ENCODE data around the gene HMGB2. TPM values are rescaled to one million over a fixed set of nuclear protein-coding genes. Genes with fewer than 3 reads are reported as not detected.
A peak's percentile ranks its signal among the peaks of the same experiment; 100 is the strongest.

Gene HMGB2
- total and polyA plus RNA-seq, 2 of the 8 experiments (the other 6 are each of a cell fraction or from before 2014, with no cell fraction given): 54.7 to 218 TPM

DNA sequence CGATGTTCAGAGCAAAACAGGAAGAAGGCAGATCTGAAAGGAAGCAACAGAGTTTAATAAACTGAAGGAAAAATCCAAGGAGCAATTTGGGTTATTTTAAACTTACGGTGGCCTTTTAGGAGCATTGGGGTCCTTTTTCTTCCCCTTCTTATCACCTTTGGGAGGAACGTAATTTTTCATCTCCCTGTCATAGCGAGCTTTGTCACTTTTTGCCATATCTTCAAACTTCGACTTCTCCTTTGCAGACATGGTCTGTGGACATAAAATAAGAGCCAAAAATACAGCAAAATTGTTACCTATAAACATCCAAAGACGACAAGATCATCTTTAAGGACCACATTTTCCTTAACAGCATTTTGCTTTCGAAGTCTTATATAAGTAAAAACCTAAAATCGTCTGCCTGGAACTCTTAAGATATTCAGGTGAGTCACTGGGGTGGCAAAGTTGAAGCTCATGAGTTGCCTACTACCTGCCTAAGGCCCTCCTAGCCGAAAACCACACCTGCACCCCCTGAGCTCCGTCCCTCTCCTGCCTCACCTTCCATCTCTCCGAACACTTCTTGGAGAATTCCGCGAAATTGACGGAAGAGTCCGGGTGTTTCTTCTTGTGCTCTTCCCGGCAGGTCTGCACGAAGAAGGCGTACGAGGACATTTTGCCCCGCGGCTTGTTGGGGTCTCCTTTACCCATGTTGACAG lies 1.0 kb downstream of the HMGB2 start:
- peak in 1 of 2 experiments; percentile 65; a peak in 1 of 3 replicates for TF ChIP-seq POLR2A (IDR thresholded peaks at IDR 0.05; ENCODE audit: control extremely low read depth in 1 of 2, low read depth in 2 of 2, low read length in 2 of 2)
- TF ChIP-seq, protein P1, sequence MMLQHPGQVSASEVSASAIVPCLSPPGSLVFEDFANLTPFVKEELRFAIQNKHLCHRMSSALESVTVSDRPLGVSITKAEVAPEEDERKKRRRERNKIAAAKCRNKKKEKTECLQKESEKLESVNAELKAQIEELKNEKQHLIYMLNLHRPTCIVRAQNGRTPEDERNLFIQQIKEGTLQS (IDR thresholded peaks at IDR 0.05; ENCODE audit: insufficient read depth, low read depth, low read length): no peak
- peak; percentile 54; the same call in 1 of the 2 replicates for TF ChIP-seq CHD1 (IDR thresholded peaks at IDR 0.05; ENCODE audit: low read depth, low read length)
- peak; percentile 12; the same call in 1 of the 2 replicates for TF ChIP-seq POLR2AphosphoS5 (IDR thresholded peaks at IDR 0.05; ENCODE audit: low read depth, low read length)
- peak; percentile 72 for TF ChIP-seq SAP30 (IDR thresholded peaks at IDR 0.05; ENCODE audit: insufficient read depth, insufficient replicate concordance, low read length)
- peak in 1 of 2 experiments; percentile 33; a peak in 1 of 4 replicates for TF ChIP-seq SIN3A (conservative IDR thresholded peaks at IDR 0.05 in 1 of 2, IDR thresholded peaks at IDR 0.05 in 1 of 2; ENCODE audit: low read depth in 1 of 2, low read length in 2 of 2)
- TF ChIP-seq, protein P2, sequence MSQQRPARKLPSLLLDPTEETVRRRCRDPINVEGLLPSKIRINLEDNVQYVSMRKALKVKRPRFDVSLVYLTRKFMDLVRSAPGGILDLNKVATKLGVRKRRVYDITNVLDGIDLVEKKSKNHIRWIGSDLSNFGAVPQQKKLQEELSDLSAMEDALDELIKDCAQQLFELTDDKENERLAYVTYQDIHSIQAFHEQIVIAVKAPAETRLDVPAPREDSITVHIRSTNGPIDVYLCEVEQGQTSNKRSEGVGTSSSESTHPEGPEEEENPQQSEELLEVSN (IDR thresholded peaks at IDR 0.05): no peak
- H3K36me3 ChIP-seq (ENCODE audit: control insufficient read depth in 2 of 4, insufficient read depth in 4 of 4, low read length in 3 of 4): peaks cover 6 to 51% (median 25%) of the 10 kb centered on the region in 4 experiments; a peak in 7 of 8 replicates
- H2BK120ac ChIP-seq (replicated peaks; ENCODE audit: low read depth, low read length): no peak overlapping the region
- H3K23me2 ChIP-seq (ENCODE audit: low read depth, low read length): peaks cover 3% of the 10 kb centered on the region; the same call in 1 of the 2 replicates
- H2BK12ac ChIP-seq (ENCODE audit: low read depth, low read length): no peak overlapping the region
- no peak overlapping the region for H2BK20ac ChIP-seq (ENCODE audit: low read length)
- H3K23ac ChIP-seq (ENCODE audit: insufficient read length): no peak overlapping the region
- H3K4me3 ChIP-seq (ENCODE audit: extremely low read depth in 1 of 4, insufficient read depth in 2 of 4, low read depth in 3 of 4, low read length in 4 of 4): peak overlapping the region; percentile 73 to 99 (median 94)
- H3K56ac ChIP-seq (replicated peaks; ENCODE audit: insufficient read length, low read depth, low read length): peak overlapping the region; percentile 24
- no peak overlapping the region for H3K18ac ChIP-seq (ENCODE audit: extremely low read depth, low read length)
- H2AFZ ChIP-seq (ENCODE audit: low read length): no peak overlapping the region
- no peaks in the 10 kb centered on the region for H3K27me3 ChIP-seq (replicated peaks in 1 of 4; ENCODE audit: control insufficient read depth in 3 of 4, extremely low read depth in 1 of 4, insufficient read depth in 3 of 4, low read length in 3 of 4)
- POLR2A ChIA-PET (ENCODE audit: partially characterized antibody): interaction anchor here (0.6 to 8.0 kb wide), 18 partner anchors 12 to 1273 kb away, joined by 3 to 123 read pairs (median 4); partner anchors contain the start of genes SAP30 and SCRG1
- peaks cover 2 to 4% of the 10 kb centered on the region in 2 experiments for H4K20me1 ChIP-seq (replicated peaks in 1 of 2; ENCODE audit: control insufficient read depth in 1 of 2, insufficient read depth in 2 of 2, low read length in 2 of 2)
- peak overlapping the region; percentile 100 for H3K27ac ChIP-seq (ENCODE audit: low read depth, low read length)
- no peak overlapping the region for H3K14ac ChIP-seq (ENCODE audit: insufficient read length)
- no peak for DNase-seq (ENCODE audit: low read depth in 1 of 2, low spot score in 2 of 2)
- CTCF ChIA-PET (ENCODE audit: partially characterized antibody): interaction anchor here (0.7 to 3.0 kb wide), 7 partner anchors 15 to 88 kb away, joined by 3 to 12 read pairs (median 3); partner anchors contain the start of gene SAP30
- H3K4me2 ChIP-seq (ENCODE audit: insufficient read depth in 1 of 2, low read depth in 2 of 2, low read length in 2 of 2): peak overlapping the region; percentile 80 to 90
- peaks cover 0 to 3% (median 1%) of the 10 kb centered on the region in 4 experiments; a peak in 4 of 7 replicates for H3K4me1 ChIP-seq (replicated peaks in 1 of 4; ENCODE audit: control insufficient read depth in 3 of 4, insufficient read depth in 4 of 4, low read length in 3 of 4)
- peak overlapping the region; percentile 84; the same call in 1 of the 2 replicates for H4K8ac ChIP-seq (ENCODE audit: extremely low read depth, insufficient read depth, low read length)
- FAIRE-seq: no peak
- H4K91ac ChIP-seq (replicated peaks; ENCODE audit: insufficient read length, low read length): no peak overlapping the region
- 31% methylated on average over 21 of the region's 21 CpGs; no CpG with 5 or more reads in 1 of the 2 experiments for WGBS, 2 experiments (ENCODE audit: extremely low coverage in 1 of 2, insufficient coverage in 1 of 2, insufficient read length in 1 of 2, insufficient replicate concordance in 2 of 2, low coverage in 1 of 2, low lambda C conversion rate in 2 of 2, missing lambda C conversion rate in 1 of 2)
- peaks cover 0 to 19% of the 10 kb centered on the region in 2 experiments; a peak in 3 of 4 replicates for H3K79me2 ChIP-seq (ENCODE audit: control insufficient read depth in 1 of 2, insufficient read depth in 2 of 2, low read length in 2 of 2)
- no peaks in the 10 kb centered on the region for H3K9me3 ChIP-seq (ENCODE audit: insufficient read depth in 2 of 2, low read depth in 1 of 2, low read length in 1 of 2)
- H3K4ac ChIP-seq (replicated peaks; ENCODE audit: insufficient read length, low read depth, low read length): no peak overlapping the region
- no peaks in the 10 kb centered on the region for H3K79me1 ChIP-seq (ENCODE audit: low read depth, low read length)
- H4K5ac ChIP-seq (ENCODE audit: insufficient read length, low read depth, low read length): no peak overlapping the region
- no peak overlapping the region; the same call in 1 of the 2 replicates for H2BK5ac ChIP-seq (ENCODE audit: low read depth, low read length)
- H3K9ac ChIP-seq (replicated peaks in 1 of 4; ENCODE audit: extremely low read depth in 1 of 4, low read depth in 3 of 4, low read length in 3 of 4): peak overlapping the region; percentile 95 to 100 (median 100)
- no peak overlapping the region for H2AK5ac ChIP-seq (ENCODE audit: low read depth, low read length)
- H2BK15ac ChIP-seq (ENCODE audit: low read length): no peak overlapping the region
